ENCODE results near the gene SLC22A7. TPM values are rescaled to one million over a fixed set of nuclear protein-coding genes. Genes with fewer than 3 reads are reported as not detected.

Gene SLC22A7
- polyA plus RNA-seq, 1 donor, result 1.2 TPM

DNA sequence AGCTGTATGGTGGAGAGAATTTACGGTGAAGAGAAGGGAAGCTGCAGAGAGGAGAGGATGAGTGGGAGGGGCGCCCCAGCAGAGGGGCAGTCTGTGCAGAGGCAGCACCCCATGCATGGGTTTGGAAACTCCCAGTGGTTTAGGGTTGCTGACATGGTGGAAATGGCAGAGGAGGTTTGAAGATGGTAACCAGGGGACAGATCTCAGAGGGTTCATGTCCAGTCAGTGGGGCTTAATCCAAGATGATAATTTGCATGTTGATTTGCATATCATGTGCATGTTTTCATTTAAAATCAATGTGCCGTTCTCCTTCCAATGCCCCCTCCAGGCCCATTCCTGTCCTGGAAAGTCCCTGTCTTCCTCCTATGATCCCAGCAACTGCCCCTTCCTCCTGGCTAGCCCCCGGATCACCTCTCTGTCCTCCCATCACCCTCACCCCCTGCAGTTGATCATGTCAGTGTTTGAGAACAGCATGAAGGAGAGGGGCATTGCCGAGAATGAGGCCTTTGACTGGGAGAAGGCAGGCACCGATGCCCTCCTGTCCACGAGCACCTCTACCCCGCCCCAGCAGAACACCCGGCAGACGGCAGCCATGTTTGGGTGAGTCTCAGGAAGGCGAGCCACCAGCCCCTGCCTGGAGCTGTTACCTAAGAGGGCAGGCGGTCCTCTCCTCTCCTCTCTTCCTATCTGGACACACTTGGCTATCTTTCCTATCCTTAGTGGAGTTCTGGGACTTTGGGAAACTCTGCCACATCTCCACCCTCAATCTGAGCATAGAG, 40.5 kb upstream of the SLC22A7 start:
- Histone ChIP-seq H3K4me1 (ENCODE audit: control insufficient read depth, insufficient read depth, low read length) (peaks cover 10% of the 10 kb centered on the region), H3K27ac (ENCODE audit: low read length) (no peak overlapping the region), H3K27me3 (ENCODE audit: control insufficient read depth, insufficient read depth, low read length) (peaks cover 7% of the 10 kb centered on the region), H3K36me3 (ENCODE audit: control insufficient read depth, insufficient read depth, low read length) (no peaks in the 10 kb centered on the region), H3K4me3 (ENCODE audit: low read length) (no peak overlapping the region), H3K9me3 (ENCODE audit: control insufficient read depth, low read depth, low read length) (no peaks in the 10 kb centered on the region)
- DNase-seq, result no peak
- WGBS (ENCODE audit: insufficient coverage, low lambda C conversion rate), result no CpG with 5 or more reads among the region's 12 CpGs

DNA sequence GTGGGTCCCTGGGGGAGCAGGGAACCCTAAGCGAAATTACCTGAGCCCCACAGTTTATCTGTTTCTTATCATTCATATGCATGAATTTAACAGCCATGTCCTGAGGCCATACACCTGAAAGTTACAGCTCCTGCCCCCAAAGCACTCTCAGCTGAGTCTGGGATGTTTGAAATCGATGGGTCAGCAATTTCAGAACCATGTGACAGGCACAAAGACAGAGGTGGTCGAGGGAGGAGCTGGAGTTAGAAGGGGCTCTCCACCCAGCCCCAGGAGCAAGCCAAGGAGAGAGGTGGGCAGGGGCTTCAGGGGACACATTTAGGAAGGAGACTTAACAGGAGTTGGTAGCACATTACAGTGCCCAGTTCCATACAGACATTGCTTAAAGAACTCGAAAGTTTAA, 39.9 kb upstream of the SLC22A7 start:
- no peaks in the 10 kb centered on the region for H3K36me3 ChIP-seq (ENCODE audit: control insufficient read depth, insufficient read depth, low read length)
- no peak overlapping the region for H3K27ac ChIP-seq (ENCODE audit: low read length)
- DNase-seq, result no peak
- H3K4me1 ChIP-seq (ENCODE audit: control insufficient read depth, insufficient read depth, low read length), result peaks cover 15% of the 10 kb centered on the region
- no peaks in the 10 kb centered on the region for H3K9me3 ChIP-seq (ENCODE audit: control insufficient read depth, low read depth, low read length)
- WGBS (ENCODE audit: insufficient coverage, low lambda C conversion rate), result no CpG with 5 or more reads among the region's 4 CpGs
- H3K4me3 ChIP-seq (ENCODE audit: low read length), result no peak overlapping the region
- peaks cover under 1% of the 10 kb centered on the region for H3K27me3 ChIP-seq (ENCODE audit: control insufficient read depth, insufficient read depth, low read length)

DNA sequence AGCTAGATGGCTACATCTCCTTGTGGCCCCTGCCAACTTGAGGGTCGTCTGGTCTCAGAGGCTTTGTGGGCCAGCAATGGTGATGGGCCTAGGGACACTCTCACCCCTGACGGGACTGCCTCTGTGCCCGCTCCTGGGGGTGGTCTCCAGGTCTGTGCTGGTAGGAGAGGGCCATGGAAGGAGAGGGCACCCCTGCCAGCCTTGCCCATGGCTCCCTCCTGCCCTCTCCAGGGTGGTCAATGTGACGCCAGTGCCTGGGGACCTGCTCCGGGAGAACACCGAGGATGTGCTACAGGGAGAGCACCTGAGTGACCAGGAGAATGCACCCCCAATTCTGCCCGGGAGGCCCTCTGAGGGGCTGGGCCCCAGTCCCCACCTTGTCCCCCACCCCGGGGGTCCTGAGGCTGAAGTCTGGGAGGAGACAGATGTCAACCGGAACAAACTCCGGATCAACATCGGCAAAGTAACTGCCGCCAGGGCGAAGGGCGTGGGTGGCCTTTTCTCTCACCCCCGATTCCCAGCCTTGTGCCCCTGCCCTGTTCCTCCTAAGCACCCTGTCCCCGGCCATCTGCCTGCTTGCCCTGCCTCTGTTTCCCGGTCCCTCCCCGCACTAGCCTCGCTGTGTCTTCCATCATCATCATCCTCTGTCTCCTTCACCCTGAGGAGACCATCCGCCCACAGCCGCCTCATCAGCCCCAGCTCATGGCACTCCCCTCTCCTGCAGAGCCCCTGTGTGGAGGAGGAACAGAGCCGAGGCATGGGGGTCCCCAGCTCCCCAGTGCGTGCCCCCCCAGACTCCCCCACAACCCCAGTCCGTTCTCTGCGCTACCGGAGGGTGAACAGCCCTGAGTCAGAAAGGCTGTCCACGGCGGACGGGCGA, 39.0 kb upstream of the SLC22A7 start:
- no peaks in the 10 kb centered on the region for H3K36me3 ChIP-seq (ENCODE audit: control insufficient read depth, insufficient read depth, low read length)
- H3K27me3 ChIP-seq (ENCODE audit: control insufficient read depth, insufficient read depth, low read length), result no peaks in the 10 kb centered on the region
- no peak overlapping the region for H3K4me3 ChIP-seq (ENCODE audit: low read length)
- no peak overlapping the region for H3K27ac ChIP-seq (ENCODE audit: low read length)
- no peak for DNase-seq
- WGBS (ENCODE audit: insufficient coverage, low lambda C conversion rate), result 73% methylated on average over 4 of the region's 30 CpGs
- peaks cover 22% of the 10 kb centered on the region for H3K4me1 ChIP-seq (ENCODE audit: control insufficient read depth, insufficient read depth, low read length)
- no peaks in the 10 kb centered on the region for H3K9me3 ChIP-seq (ENCODE audit: control insufficient read depth, low read depth, low read length)

DNA sequence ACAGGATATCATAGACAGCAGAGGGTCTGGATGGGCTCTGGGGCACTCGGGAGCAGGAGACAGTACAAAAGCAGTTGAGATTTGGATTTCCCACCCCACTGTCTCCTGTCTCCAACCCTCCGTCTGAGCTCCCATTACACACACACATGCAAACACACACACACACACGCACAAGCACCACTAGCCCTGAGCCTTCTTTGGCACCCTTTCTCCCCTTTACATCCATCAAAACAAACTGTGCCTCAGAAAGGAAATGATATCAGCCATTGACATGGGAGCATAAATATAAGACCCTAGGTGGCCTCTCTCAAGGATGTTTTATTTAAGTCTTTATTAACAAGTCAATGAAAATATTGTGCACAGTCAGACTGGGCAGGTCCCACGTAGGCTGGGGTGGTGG, 37.3 kb upstream of the SLC22A7 start:
- Histone ChIP-seq H3K9me3 (ENCODE audit: control insufficient read depth, low read depth, low read length) (no peaks in the 10 kb centered on the region), H3K4me1 (ENCODE audit: control insufficient read depth, insufficient read depth, low read length) (peaks cover 35% of the 10 kb centered on the region), H3K27ac (ENCODE audit: low read length) (no peak overlapping the region), H3K27me3 (ENCODE audit: control insufficient read depth, insufficient read depth, low read length) (no peaks in the 10 kb centered on the region), H3K4me3 (ENCODE audit: low read length) (no peak overlapping the region), H3K36me3 (ENCODE audit: control insufficient read depth, insufficient read depth, low read length) (no peaks in the 10 kb centered on the region)
- no peak for DNase-seq
- 100% methylated on average over 1 of the region's 4 CpGs for WGBS (ENCODE audit: insufficient coverage, low lambda C conversion rate)

DNA sequence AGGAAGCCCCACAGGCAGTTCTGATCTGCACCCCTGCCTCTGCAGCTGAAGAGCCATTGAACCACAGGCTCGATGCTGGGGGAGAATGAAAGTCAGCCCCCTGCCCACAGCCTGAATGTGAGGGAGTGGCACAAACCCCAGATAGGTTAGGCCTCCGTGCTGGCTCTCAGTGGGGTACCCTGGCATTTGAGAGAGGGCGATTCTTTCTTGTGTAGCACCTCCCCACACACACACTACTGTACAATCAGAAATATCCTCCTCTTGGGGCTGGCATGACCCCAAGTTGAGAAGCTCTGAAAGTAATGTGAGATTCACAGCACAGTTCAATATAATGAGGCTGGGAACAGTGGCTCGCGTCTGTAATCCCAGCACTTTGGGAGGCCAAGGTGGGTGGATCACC, 36.9 kb upstream of the SLC22A7 start:
- H3K9me3 ChIP-seq (ENCODE audit: control insufficient read depth, low read depth, low read length), result no peaks in the 10 kb centered on the region
- WGBS (ENCODE audit: insufficient coverage, low lambda C conversion rate), result no CpG with 5 or more reads among the region's 5 CpGs
- H3K36me3 ChIP-seq (ENCODE audit: control insufficient read depth, insufficient read depth, low read length), result no peaks in the 10 kb centered on the region
- no peak overlapping the region for H3K27ac ChIP-seq (ENCODE audit: low read length)
- H3K27me3 ChIP-seq (ENCODE audit: control insufficient read depth, insufficient read depth, low read length), result no peaks in the 10 kb centered on the region
- DNase-seq, result no peak
- H3K4me3 ChIP-seq (ENCODE audit: low read length), result no peak overlapping the region
- H3K4me1 ChIP-seq (ENCODE audit: control insufficient read depth, insufficient read depth, low read length), result peaks cover 38% of the 10 kb centered on the region

DNA sequence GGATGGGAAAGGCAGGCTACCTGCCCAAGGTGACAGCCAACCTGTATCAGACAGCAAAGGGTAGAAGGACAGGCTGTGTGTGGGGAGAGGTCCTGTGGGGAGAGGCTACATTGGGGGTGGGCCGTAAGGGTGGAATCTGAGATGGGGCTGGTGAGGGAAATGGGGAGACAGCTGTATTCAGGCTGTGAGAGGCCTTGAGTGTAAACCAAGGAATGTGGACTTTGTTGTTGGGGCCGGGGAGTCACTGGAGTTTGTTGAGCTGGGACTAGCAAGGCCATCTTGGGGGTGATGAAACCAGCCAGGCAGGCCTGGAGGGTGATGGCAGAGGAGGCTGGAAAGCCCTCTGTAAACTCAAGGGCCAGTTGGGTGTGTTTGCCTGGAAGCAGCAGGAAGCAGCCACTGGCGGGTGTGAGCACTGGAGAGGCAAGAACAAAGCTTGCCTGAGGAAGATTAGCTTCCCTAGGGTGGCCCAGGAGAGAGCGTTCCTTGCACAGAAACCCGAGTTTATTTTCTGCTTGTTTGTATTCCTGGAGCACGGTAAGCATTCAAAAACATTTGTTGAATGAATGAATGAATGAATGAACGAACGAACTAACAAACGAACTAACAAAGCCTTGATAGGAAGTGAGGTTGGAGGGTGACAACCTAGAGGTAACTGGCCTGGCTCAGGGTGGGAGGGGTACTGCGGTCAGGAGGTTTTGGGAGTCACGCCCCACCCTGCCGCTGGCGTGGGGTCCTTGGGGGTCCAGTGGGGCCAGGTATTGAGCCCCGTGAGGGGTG, 35.9 kb upstream of the SLC22A7 start:
- WGBS (ENCODE audit: insufficient coverage, low lambda C conversion rate), result no CpG with 5 or more reads among the region's 14 CpGs
- Histone ChIP-seq H3K27ac (ENCODE audit: low read length) (peak overlapping the region; percentile 74), H3K27me3 (ENCODE audit: control insufficient read depth, insufficient read depth, low read length) (no peaks in the 10 kb centered on the region), H3K4me1 (ENCODE audit: control insufficient read depth, insufficient read depth, low read length) (peaks cover 41% of the 10 kb centered on the region), H3K4me3 (ENCODE audit: low read length) (no peak overlapping the region), H3K36me3 (ENCODE audit: control insufficient read depth, insufficient read depth, low read length) (no peaks in the 10 kb centered on the region), H3K9me3 (ENCODE audit: control insufficient read depth, low read depth, low read length) (no peaks in the 10 kb centered on the region)
- DNase-seq, result peak; percentile 85 to 91

DNA sequence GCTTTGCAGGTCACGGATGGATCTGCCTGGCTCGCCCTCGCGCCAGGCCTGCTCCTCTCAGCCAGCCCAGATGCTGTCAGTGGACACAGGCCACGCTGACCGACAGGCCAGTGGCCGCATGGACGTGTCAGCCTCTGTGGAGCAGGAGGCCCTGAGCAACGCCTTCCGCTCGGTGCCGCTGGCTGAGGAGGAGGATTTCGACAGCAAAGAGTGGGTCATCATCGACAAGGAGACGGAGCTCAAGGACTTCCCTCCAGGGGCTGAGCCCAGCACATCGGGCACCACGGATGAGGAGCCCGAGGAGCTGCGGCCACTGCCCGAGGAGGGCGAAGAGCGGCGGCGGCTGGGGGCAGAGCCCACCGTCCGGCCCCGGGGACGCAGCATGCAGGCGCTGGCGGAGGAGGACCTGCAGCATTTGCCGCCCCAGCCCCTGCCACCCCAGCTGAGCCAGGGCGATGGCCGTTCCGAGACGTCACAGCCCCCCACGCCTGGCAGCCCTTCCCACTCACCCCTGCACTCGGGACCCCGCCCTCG, 35.2 kb upstream of the SLC22A7 start:
- Histone ChIP-seq H3K4me3 (ENCODE audit: low read length) (no peak overlapping the region), H3K27me3 (ENCODE audit: control insufficient read depth, insufficient read depth, low read length) (no peaks in the 10 kb centered on the region), H3K36me3 (ENCODE audit: control insufficient read depth, insufficient read depth, low read length) (no peaks in the 10 kb centered on the region), H3K9me3 (ENCODE audit: control insufficient read depth, low read depth, low read length) (no peaks in the 10 kb centered on the region), H3K4me1 (ENCODE audit: control insufficient read depth, insufficient read depth, low read length) (peaks cover 48% of the 10 kb centered on the region), H3K27ac (ENCODE audit: low read length) (peak overlapping the region; percentile 74)
- no peak for DNase-seq
- no CpG with 5 or more reads among the region's 39 CpGs for WGBS (ENCODE audit: insufficient coverage, low lambda C conversion rate)

DNA sequence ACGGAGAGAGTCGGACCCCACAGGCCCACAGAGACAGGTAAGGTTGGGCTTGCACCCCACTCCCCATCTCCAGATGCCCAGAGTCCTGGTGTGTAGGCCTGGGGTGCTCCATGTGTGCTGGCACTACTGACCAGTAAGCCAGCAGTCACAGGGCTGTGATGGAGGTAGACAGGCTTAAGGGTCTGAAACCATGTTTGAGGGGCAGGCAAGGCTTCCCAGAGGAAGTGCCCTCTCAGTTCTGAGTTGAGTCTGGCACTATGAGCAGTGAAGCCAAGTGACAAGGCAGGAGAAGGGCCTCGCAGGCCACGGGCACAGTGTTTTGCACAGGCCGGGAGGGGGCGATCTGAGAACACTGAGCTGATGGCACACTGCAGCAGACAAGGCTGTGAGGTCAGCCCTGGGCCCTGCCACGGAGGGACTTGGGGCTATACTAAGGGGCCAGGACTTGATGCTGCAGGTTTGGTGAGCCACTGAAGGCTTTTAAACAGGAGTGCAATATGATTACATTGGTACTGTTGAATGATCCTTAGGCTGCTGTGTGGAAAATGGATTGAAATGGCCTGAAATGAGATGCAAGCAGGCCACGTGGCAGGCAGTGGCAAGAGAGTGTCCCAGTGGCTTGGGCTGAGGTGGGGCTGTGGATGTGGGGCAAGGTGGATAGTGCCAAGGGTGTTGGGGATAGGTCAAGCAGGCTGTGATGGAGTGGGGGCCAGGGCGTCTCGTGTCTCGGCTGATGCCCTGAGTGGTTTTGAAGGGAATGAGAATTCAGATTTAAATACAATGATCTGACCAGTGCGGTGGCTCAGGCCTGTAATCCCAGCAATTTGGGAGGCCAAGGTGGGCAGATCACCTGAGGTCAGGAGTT, 34.5 kb upstream of the SLC22A7 start:
- no CpG with 5 or more reads among the region's 12 CpGs for WGBS (ENCODE audit: insufficient coverage, low lambda C conversion rate)
- Histone ChIP-seq H3K27me3 (ENCODE audit: control insufficient read depth, insufficient read depth, low read length) (no peaks in the 10 kb centered on the region), H3K9me3 (ENCODE audit: control insufficient read depth, low read depth, low read length) (no peaks in the 10 kb centered on the region), H3K4me3 (ENCODE audit: low read length) (peak overlapping the region; percentile 13), H3K4me1 (ENCODE audit: control insufficient read depth, insufficient read depth, low read length) (peaks cover 55% of the 10 kb centered on the region), H3K27ac (ENCODE audit: low read length) (no peak overlapping the region), H3K36me3 (ENCODE audit: control insufficient read depth, insufficient read depth, low read length) (no peaks in the 10 kb centered on the region)
- DNase-seq, result peak; percentile 79 to 82

DNA sequence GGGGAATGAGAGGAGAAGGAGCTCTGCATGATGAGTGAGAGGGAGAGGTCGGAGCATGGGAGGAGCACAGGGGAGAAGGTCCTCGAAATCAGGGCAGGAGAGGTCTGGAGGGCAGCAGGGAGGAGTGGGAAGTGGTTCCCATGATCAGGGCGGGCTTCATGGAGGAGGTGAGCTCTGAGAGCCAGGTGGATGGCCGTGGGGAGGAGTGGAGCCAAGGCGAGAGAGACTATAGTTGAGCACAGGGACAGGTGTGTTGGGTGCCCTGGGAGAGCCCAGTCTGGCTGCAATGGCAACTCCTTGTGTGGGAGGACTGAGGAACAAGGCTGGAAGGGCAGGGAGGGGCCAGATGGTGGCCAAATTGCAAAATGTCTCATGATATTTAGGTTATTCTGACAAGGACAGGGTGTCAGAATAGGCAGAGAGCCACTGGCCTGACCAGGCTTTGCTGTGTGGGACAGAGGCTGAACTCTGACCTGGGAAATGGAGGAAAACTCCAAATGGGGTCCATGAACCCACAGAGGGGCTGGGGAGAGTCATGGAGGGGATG, 33.4 kb upstream of the SLC22A7 start:
- no peak overlapping the region for H3K27ac ChIP-seq (ENCODE audit: low read length)
- H3K9me3 ChIP-seq (ENCODE audit: control insufficient read depth, low read depth, low read length), result no peaks in the 10 kb centered on the region
- H3K4me3 ChIP-seq (ENCODE audit: low read length), result no peak overlapping the region
- H3K4me1 ChIP-seq (ENCODE audit: control insufficient read depth, insufficient read depth, low read length), result peaks cover 66% of the 10 kb centered on the region
- H3K27me3 ChIP-seq (ENCODE audit: control insufficient read depth, insufficient read depth, low read length), result no peaks in the 10 kb centered on the region
- H3K36me3 ChIP-seq (ENCODE audit: control insufficient read depth, insufficient read depth, low read length), result no peaks in the 10 kb centered on the region
- no peak for DNase-seq
- no CpG with 5 or more reads among the region's 5 CpGs for WGBS (ENCODE audit: insufficient coverage, low lambda C conversion rate)
